ENCODE data around the gene CACHD1. TPM values are rescaled to one million over a fixed set of nuclear protein-coding genes. Genes with fewer than 3 reads are reported as not detected.

Gene CACHD1
- total RNA-seq, 2 experiments from 2014 or later: 0.06 to 0.07 TPM

DNA sequence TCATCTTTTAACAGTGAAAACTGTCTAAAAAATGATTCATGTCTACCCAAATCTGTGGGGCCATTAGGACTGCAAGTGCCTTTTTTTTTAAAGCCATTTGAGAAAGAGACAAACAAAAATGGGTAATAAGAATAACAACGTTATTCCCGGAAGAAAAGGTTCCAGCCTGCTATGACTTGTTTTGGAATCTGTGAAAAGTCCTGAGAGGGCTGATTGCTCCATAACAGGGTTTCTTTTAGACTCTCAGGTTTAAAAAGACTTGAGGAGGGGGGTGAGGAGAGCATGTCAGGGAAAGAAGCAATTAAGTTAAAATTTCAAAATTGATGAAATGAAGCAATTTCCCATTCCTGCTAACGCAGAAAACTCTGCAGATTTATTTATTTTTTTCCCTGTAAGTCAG is 56.4 kb downstream of the CACHD1 start:
- Mint-ChIP-seq H3K27me3 (peaks cover 21% of the 10 kb centered on the region), H3K4me1 (no peaks in the 10 kb centered on the region), H3K9me3 (ENCODE audit: low read depth) (no peaks in the 10 kb centered on the region), H3K4me3 (no peak overlapping the region), H3K36me3 (no peaks in the 10 kb centered on the region), H3K27ac (no peak overlapping the region)
- CTCF ChIA-PET: no interaction called here
- no peak for ATAC-seq
- no peak for DNase-seq

GRCh38 chr1:64527165-64527564 is 57.2 kb downstream of the CACHD1 start:
- ATAC-seq: no peak
- CTCF ChIA-PET: no interaction called here
- H3K36me3 Mint-ChIP-seq: no peaks in the 10 kb centered on the region
- no peaks in the 10 kb centered on the region for H3K4me1 Mint-ChIP-seq
- DNase-seq: no peak
- H3K27ac Mint-ChIP-seq: no peak overlapping the region
- H3K9me3 Mint-ChIP-seq (ENCODE audit: low read depth): no peaks in the 10 kb centered on the region
- H3K4me3 Mint-ChIP-seq: no peak overlapping the region
- H3K27me3 Mint-ChIP-seq: peaks cover 21% of the 10 kb centered on the region

DNA sequence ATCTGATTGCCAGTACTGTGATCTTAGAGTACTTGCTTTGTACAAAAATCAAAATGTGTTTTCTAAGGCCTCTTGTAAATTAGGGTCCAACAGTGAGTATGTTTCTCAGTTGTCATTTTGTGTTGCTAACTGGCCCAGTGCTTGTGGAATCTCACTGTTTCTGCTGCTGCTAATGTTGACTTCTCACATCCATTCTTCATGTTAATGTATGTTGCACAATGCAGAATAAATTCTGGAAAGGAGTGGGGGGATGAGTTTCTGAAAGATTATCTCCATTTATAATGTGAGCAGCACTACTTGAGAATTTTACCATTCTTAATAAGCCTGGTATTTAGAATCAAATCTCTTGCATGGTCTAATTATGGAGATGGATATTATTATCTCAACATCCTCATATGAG is 57.9 kb downstream of the CACHD1 start:
- CTCF ChIA-PET: no interaction called here
- ATAC-seq: no peak
- no peak overlapping the region for H3K27ac Mint-ChIP-seq
- H3K4me3 Mint-ChIP-seq: no peak overlapping the region
- H3K4me1 Mint-ChIP-seq: no peaks in the 10 kb centered on the region
- no peak for DNase-seq
- no peaks in the 10 kb centered on the region for H3K9me3 Mint-ChIP-seq (ENCODE audit: low read depth)
- H3K36me3 Mint-ChIP-seq: no peaks in the 10 kb centered on the region
- H3K27me3 Mint-ChIP-seq: peaks cover 21% of the 10 kb centered on the region

GRCh38 chr1:64530969-64531692 is 61.2 kb downstream of the CACHD1 start:
- Mint-ChIP-seq H3K9me3 (ENCODE audit: low read depth) (no peaks in the 10 kb centered on the region), H3K4me1 (no peaks in the 10 kb centered on the region), H3K27ac (no peak overlapping the region), H3K4me3 (no peak overlapping the region), H3K27me3 (peaks cover 16% of the 10 kb centered on the region), H3K36me3 (no peaks in the 10 kb centered on the region)
- DNase-seq: no peak
- no peak for ATAC-seq
- CTCF ChIA-PET: no interaction called here

DNA sequence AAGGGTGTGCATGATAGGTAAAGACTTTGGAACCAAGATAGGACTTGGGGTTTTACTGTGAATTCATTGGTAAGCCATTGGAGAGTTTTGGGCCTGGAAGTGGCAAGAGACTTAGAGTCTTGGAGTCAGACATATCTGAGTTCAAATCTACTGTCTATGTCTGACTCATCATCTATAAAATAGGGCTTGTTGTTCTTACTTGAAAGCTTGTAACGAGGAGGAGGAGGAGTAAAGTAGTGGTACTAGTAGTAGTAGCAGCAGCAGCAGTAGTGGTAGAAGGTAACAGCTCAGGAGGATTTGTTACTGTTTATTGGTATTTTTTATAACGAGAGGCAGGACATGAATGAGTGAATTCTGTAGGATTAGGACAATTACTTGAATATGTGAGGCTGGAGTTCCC is 62.7 kb downstream of the CACHD1 start:
- DNase-seq (no peak), ATAC-seq (no peak)
- peaks cover 13% of the 10 kb centered on the region for H3K27me3 Mint-ChIP-seq
- H3K9me3 Mint-ChIP-seq (ENCODE audit: low read depth): no peaks in the 10 kb centered on the region
- no peaks in the 10 kb centered on the region for H3K36me3 Mint-ChIP-seq
- H3K4me3 Mint-ChIP-seq: no peak overlapping the region
- no peaks in the 10 kb centered on the region for H3K4me1 Mint-ChIP-seq
- CTCF ChIA-PET: no interaction called here
- no peak overlapping the region for H3K27ac Mint-ChIP-seq

DNA sequence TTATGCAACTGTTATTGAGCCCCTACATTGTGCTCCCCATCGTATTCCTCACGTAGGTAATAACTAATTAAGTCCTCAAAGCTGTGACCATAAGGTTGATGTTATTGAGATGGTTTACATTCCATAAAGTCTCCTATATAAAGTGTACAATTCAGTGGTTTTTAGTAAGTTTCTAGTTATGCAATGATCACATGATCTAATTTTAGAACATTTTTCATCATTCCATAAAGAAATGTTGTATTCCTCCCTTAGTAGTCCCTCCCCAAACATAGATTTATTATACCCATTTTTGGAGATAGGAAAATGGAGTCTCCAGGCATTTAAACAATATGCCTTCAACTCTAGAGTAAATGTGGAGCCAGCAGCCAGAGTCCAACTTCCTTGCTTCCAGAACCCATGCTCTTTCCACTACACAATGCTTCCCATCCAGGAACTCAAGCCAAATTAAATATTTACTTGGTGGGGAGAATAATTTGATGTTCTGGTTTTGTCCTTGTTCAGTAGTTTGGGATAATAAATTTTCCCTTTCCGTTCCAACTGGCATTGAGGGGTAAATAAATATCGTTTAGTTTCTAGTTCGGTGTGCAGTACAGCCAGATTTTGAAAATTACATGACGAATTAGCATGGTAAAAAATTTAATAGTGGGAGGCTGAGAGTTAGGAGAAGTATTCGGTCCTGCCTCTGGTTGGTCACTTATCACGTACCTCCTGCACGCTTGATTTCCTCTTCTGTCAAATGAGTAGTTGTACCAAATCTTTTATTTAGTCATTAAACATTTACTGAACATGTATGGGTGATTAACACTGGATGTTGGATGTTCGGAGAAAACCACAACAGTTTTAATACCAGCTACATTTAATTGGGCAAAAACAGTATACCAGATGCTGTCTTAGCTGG is 66.3 kb downstream of the CACHD1 start:
- CTCF ChIA-PET: no interaction called here

DNA sequence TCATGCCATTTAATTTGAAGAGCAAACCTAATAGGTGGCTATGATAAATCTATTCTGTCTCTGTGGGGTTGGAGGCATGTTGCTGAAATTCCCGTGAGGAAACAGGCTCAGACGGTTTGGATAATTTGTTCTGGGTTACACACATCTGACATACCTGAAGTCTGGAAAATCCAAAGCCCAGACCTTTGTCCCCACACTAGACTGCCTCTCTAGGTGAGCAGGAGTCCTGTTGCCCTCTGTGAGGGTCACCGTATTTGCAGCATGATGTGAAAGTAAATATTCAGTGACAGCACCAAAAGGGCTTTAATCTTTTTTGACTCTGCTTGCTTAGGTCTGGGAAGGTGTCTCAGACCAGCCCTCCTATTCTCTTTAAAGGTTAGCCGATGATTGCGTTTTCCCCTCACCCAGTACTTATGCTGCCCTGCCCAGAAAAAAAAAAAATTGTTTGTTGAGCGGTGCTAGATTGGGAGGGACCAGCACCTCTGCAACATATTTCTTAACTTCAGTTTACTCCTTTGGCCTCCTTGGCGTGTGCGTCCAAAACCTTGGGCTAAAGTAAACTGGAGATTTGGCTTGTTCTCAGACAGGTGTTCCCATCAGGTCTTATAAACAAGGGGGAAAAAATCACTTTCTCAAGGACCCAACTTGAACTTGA is 67.0 kb downstream of the CACHD1 start:
- CTCF ChIA-PET: no interaction called here

More for the DNA sequence above, 66.3 kb downstream of the CACHD1 start:
- Mint-ChIP-seq H3K36me3 (no peaks in the 10 kb centered on the region), H3K4me3 (no peak overlapping the region), H3K27me3 (peaks cover 20% of the 10 kb centered on the region), H3K9me3 (ENCODE audit: low read depth) (no peaks in the 10 kb centered on the region), H3K27ac (no peak overlapping the region), H3K4me1 (peaks cover 10% of the 10 kb centered on the region)
- ATAC-seq (no peak), DNase-seq (no peak)

DNA sequence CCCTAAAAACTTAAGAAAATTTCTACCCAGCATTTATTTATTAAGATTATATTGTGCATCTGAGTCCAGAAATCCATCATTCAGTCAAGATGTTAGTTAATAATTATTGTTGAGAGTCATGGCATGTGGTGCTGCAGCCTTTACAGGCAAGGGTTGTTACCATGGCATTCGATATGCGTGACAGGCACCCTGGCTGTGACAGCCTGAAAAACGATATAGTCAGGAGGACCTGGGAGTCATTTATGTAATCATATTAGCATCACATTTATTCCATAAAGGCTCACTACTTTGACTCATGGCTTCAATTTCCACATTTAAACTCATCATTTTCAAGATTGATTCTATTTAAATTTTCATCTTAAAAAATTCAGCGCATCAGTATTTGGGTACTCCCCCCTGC is 68.0 kb downstream of the CACHD1 start:
- ATAC-seq (no peak), DNase-seq (no peak)
- Mint-ChIP-seq H3K9me3 (ENCODE audit: low read depth) (no peaks in the 10 kb centered on the region), H3K4me3 (no peak overlapping the region), H3K36me3 (no peaks in the 10 kb centered on the region), H3K4me1 (peaks cover 10% of the 10 kb centered on the region), H3K27me3 (peaks cover 22% of the 10 kb centered on the region), H3K27ac (no peak overlapping the region)
- CTCF ChIA-PET: no interaction called here

More for the DNA sequence above, 67.0 kb downstream of the CACHD1 start:
- ATAC-seq: no peak
- no peaks in the 10 kb centered on the region for H3K36me3 Mint-ChIP-seq
- H3K27ac Mint-ChIP-seq: no peak overlapping the region
- H3K27me3 Mint-ChIP-seq: peaks cover 20% of the 10 kb centered on the region
- H3K9me3 Mint-ChIP-seq (ENCODE audit: low read depth): no peaks in the 10 kb centered on the region
- DNase-seq: no peak
- H3K4me3 Mint-ChIP-seq: no peak overlapping the region
- peaks cover 10% of the 10 kb centered on the region for H3K4me1 Mint-ChIP-seq

GRCh38 chr1:64538389-64538788 is 68.5 kb downstream of the CACHD1 start:
- DNase-seq (no peak), ATAC-seq (no peak)
- H3K9me3 Mint-ChIP-seq (ENCODE audit: low read depth): no peaks in the 10 kb centered on the region
- peaks cover 22% of the 10 kb centered on the region for H3K27me3 Mint-ChIP-seq
- H3K36me3 Mint-ChIP-seq: no peaks in the 10 kb centered on the region
- no peak overlapping the region for H3K27ac Mint-ChIP-seq
- peaks cover 10% of the 10 kb centered on the region for H3K4me1 Mint-ChIP-seq
- CTCF ChIA-PET: no interaction called here
- H3K4me3 Mint-ChIP-seq: no peak overlapping the region

DNA sequence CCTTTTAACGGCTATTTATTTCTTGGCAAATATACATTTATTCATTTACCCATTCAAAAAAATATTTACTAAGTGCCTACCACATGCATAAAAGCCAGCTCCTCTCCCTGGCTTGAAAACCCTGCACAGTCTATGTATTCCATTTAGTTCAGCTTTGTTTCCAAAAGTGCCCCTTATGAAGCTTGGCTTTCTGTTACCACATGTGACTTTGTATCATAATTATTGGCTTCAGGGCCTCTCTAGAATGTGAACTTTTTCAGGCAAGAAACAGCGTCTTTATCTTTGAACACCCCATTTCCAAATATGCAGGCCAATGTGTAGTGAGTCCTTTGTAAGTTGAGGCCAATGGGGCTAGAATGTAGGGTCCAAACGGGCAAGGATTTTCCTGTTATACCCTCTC is 69.4 kb downstream of the CACHD1 start:
- ATAC-seq (no peak), DNase-seq (no peak)
- H3K36me3 Mint-ChIP-seq: peaks cover 2% of the 10 kb centered on the region
- H3K4me3 Mint-ChIP-seq: no peak overlapping the region
- CTCF ChIA-PET: no interaction called here
- H3K27ac Mint-ChIP-seq: no peak overlapping the region
- peaks cover 10% of the 10 kb centered on the region for H3K4me1 Mint-ChIP-seq
- peaks cover 24% of the 10 kb centered on the region for H3K27me3 Mint-ChIP-seq
- no peaks in the 10 kb centered on the region for H3K9me3 Mint-ChIP-seq (ENCODE audit: low read depth)

- ATAC-seq (no peak), DNase-seq (no peak)
- no peak overlapping the region for H3K4me3 Mint-ChIP-seq
- peaks cover 24% of the 10 kb centered on the region for H3K27me3 Mint-ChIP-seq
- no peak overlapping the region for H3K27ac Mint-ChIP-seq
- peaks cover 2% of the 10 kb centered on the region for H3K36me3 Mint-ChIP-seq
- peaks cover 14% of the 10 kb centered on the region for H3K4me1 Mint-ChIP-seq
- CTCF ChIA-PET: no interaction called here
- H3K9me3 Mint-ChIP-seq (ENCODE audit: low read depth): no peaks in the 10 kb centered on the region
Measured at GRCh38 chr1:64539781-64540218, 69.9 kb downstream of the CACHD1 start.

- Mint-ChIP-seq H3K4me1 (peaks cover 17% of the 10 kb centered on the region), H3K27ac (no peak overlapping the region)
Measured at GRCh38 chr1:64540265-64540791, 70.4 kb downstream of the CACHD1 start.

DNA sequence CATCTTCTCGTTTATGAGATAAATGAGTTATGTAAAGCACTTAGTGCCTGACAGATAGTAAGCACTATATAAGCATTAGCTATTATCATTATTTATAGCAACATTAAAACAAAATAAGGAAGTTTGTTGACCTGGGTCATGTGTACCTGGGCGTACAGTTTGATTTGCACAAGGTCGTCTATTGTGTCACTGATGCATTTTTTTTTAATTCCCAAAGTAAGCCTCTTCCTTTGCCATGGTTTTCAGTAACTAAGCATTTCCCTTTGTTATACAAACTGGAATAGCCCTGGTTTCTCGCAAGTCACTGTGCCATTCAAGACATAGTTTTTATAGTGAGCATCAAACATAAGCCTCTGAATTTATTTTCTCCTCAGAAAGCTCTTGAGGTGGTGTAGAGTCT is 72.2 kb downstream of the CACHD1 start:
- CTCF ChIA-PET: no interaction called here
- no peak overlapping the region for H3K27ac Mint-ChIP-seq
- ATAC-seq: no peak
- no peaks in the 10 kb centered on the region for H3K9me3 Mint-ChIP-seq (ENCODE audit: low read depth)
- no peak for DNase-seq
- peaks cover 18% of the 10 kb centered on the region for H3K27me3 Mint-ChIP-seq
- H3K4me1 Mint-ChIP-seq: peaks cover 20% of the 10 kb centered on the region
- peaks cover 2% of the 10 kb centered on the region for H3K36me3 Mint-ChIP-seq
- no peak overlapping the region for H3K4me3 Mint-ChIP-seq

More at GRCh38 chr1:64540265-64540791, 70.4 kb downstream of the CACHD1 start:
- peaks cover 24% of the 10 kb centered on the region for H3K27me3 Mint-ChIP-seq
- peaks cover 2% of the 10 kb centered on the region for H3K36me3 Mint-ChIP-seq
- CTCF ChIA-PET: no interaction called here
- DNase-seq (no peak), ATAC-seq (no peak)
- H3K9me3 Mint-ChIP-seq (ENCODE audit: low read depth): no peaks in the 10 kb centered on the region
- no peak overlapping the region for H3K4me3 Mint-ChIP-seq

Data from activated CD8-positive, alpha-beta memory T cell treated with anti-CD3 and anti-CD28 coated beads, Interleukin-2, amount 10 ng/mL, durations not matched to agents 7 days and 5 days (primary cell).